K562 (cell line): ENCODE data around the gene TSKS. TPM values are rescaled to one million over a fixed set of nuclear protein-coding genes. Genes with fewer than 3 reads are reported as not detected.

Experiments used
- ARHGAP35 ChIP-seq: fragments of 450-650 bp; IDR thresholded peaks from 2 replicates; pipeline ENCODE4 v1.6.1; 2018; ENCODE audit not compliant: partially characterized antibody
- ARID1B ChIP-seq: fragments of 450-650 bp; IDR thresholded peaks from 2 replicates; pipeline ENCODE4 v1.6.1; 2016; ENCODE audit warnings: antibody characterized with exemption, mild to moderate bottlenecking, inconsistent platforms
- ATF1 ChIP-seq, 2 experiments: fragments of 450-650 bp in 1 of 2; IDR thresholded peaks; 2 replicates each; pipeline ENCODE4 v1.6.1; 2016; ENCODE audit warnings: missing compliant biosample characterization in 1 of 2, missing genetic modification characterization in 1 of 2
- ATF3 ChIP-seq, 2 experiments: fragments of 450-650 bp in 1 of 2; sonication (generic) in 1 of 2; formaldehyde crosslinking in 1 of 2; IDR thresholded peaks in 1 of 2; conservative IDR thresholded peaks in 1 of 2; 2 replicates each; pipeline versions ENCODE4 v1.6.1 to v1.8.1; 2016 to 2023; ENCODE audit warnings: mild to moderate bottlenecking in 2 of 2, moderate library complexity in 2 of 2, inconsistent platforms in 1 of 2, missing genetic modification reagents in 1 of 2
- C11orf30 ChIP-seq: fragments of 450-650 bp; IDR thresholded peaks from 2 replicates; pipeline ENCODE4 v1.6.1; 2016; ENCODE audit warnings: low read depth, mild to moderate bottlenecking
- CCNT2 ChIP-seq: IDR thresholded peaks from 2 replicates; pipeline ENCODE4 v1.6.1; 2011; ENCODE audit warnings: borderline replicate concordance, low read depth, mild to moderate bottlenecking, moderate library complexity, mixed read lengths, low read length; ENCODE audit not compliant: insufficient read length; ENCODE audit errors: extremely low read depth
- CEBPB ChIP-seq: fragments of 450-650 bp; IDR thresholded peaks from 2 replicates; pipeline ENCODE4 v1.6.1; 2016; ENCODE audit warnings: missing genetic modification characterization, missing compliant biosample characterization
- GABPB1 ChIP-seq: sonication (generic); formaldehyde crosslinking; IDR thresholded peaks from 2 replicates; pipeline ENCODE4 v1.8.0; 2022; ENCODE audit warnings: mild to moderate bottlenecking, missing genetic modification reagents
- GATA2 ChIP-seq: sonication (generic); formaldehyde crosslinking; IDR thresholded peaks from 2 replicates; pipeline ENCODE4 v1.4.0; 2020; ENCODE audit warnings: mild to moderate bottlenecking, missing genetic modification reagents
- JUN ChIP-seq, 2 experiments: sonication (generic) in 1 of 2; formaldehyde crosslinking in 1 of 2; IDR thresholded peaks; 2 replicates each; pipeline versions ENCODE4 v1.6.1 to v1.8.0; 2012 to 2022; ENCODE audit warnings: borderline replicate concordance in 2 of 2, mild to moderate bottlenecking in 2 of 2, improper control_type of control experiment in 1 of 2, low read depth in 1 of 2, low read length in 1 of 2, missing genetic modification reagents in 1 of 2
- KDM2B ChIP-seq: fragments of 250-450 bp; sonication (Bioruptor Pico); IDR thresholded peaks from 2 replicates; pipeline ENCODE4 v1.8.0; 2021; ENCODE audit warnings: mild to moderate bottlenecking, moderate library complexity
- MAFK ChIP-seq: IDR thresholded peaks from 2 replicates; pipeline ENCODE4 v1.6.1; 2011; ENCODE audit warnings: low read length, improper control_type of control experiment
- MYNN ChIP-seq, 2 experiments: sonication (generic); formaldehyde crosslinking in 1 of 2; IDR thresholded peaks; 2 replicates each; pipeline versions ENCODE4 v1.5.0 to v1.6.1; 2016 to 2020; ENCODE audit warnings: antibody characterized with exemption in 1 of 2, missing genetic modification reagents in 1 of 2
- SMAD1 ChIP-seq: fragments of 150-350 bp; IDR thresholded peaks from 2 replicates; pipeline ENCODE4 v1.6.1; 2014; ENCODE audit warnings: low read length, low read depth; ENCODE audit not compliant: partially characterized antibody
- SOX6 ChIP-seq: fragments of 450-650 bp; IDR thresholded peaks from 2 replicates; pipeline ENCODE4 v1.6.1; 2014; ENCODE audit warnings: mild to moderate bottlenecking
- SP2 ChIP-seq: IDR thresholded peaks from 2 replicates; pipeline ENCODE4 v1.6.1; 2011; ENCODE audit warnings: mild to moderate bottlenecking, low read depth, low read length, moderate library complexity; ENCODE audit not compliant: poor library complexity, severe bottlenecking; ENCODE audit errors: extremely low read depth
- TEAD4 ChIP-seq, 2 experiments: sonication (generic) in 1 of 2; formaldehyde crosslinking in 1 of 2; IDR thresholded peaks; 2 replicates each; pipeline versions ENCODE4 v1.6.1 to v1.8.0; 2012 to 2022; ENCODE audit warnings: borderline replicate concordance in 1 of 2, inconsistent platforms in 1 of 2, low read length in 1 of 2, mild to moderate bottlenecking in 1 of 2, missing genetic modification reagents in 1 of 2
- TFAP4 ChIP-seq: sonication (generic); formaldehyde crosslinking; IDR thresholded peaks from 2 replicates; pipeline ENCODE4 v1.8.0; 2022; ENCODE audit warnings: missing genetic modification reagents, mild to moderate bottlenecking, moderate library complexity, borderline replicate concordance
- ZNF239 ChIP-seq: fragments of 250-450 bp; sonication (Bioruptor Pico); IDR thresholded peaks from 2 replicates; pipeline ENCODE4 v1.4.0; 2020; ENCODE audit warnings: mild to moderate bottlenecking
- ZNF263 ChIP-seq: sonication (generic); formaldehyde crosslinking; IDR thresholded peaks from 2 replicates; pipeline ENCODE4 v1.8.0; 2022; ENCODE audit warnings: mild to moderate bottlenecking, missing genetic modification reagents, borderline replicate concordance
- polyA plus RNA-seq, 8 experiments: library from polyadenylated mRNA; depleted of rRNA in 4 of 8; stranded (reverse) in 5 of 8; unstranded in 3 of 8; fragments of >200 nt; fragmentation: Nextera tagmentation in 2 of 8; fragmentation: Illumina TruSeq in 1 of 8; extraction: Ambion mirVana in 2 of 8; extraction: Trizol in 1 of 8; gene quantifications; 2 replicates each; pipeline versions ENCODE4 v1.2.1 to v1.2.3, GENCODE V29; 2011 to 2014; ENCODE audit warnings: inconsistent platforms in 1 of 8, missing spikeins in 1 of 8
- total RNA-seq, 7 experiments: library from RNA; depleted of rRNA in 6 of 7; stranded (reverse); fragments of >200 nt in 6 of 7; fragmentation: Illumina TruSeq in 2 of 7; extraction: Trizol in 2 of 7; gene quantifications; 2 replicates each; pipeline versions ENCODE4 v1.2.1 to v1.2.3, GENCODE V29; 2011 to 2021; ENCODE audit warnings: low replicate concordance in 1 of 7
- TF ChIP-seq, protein P1 (sequence below), 2 experiments: fragments of 150-350 bp in 1 of 2; IDR thresholded peaks; 2 replicates each; pipeline ENCODE4 v1.6.1; 2012 to 2016; ENCODE audit warnings: low read depth in 2 of 2, low read length in 2 of 2, mild to moderate bottlenecking in 1 of 2, moderate library complexity in 1 of 2

TSKS gene
- total and polyA plus RNA-seq, 9 of the 15 experiments (the other 6 are each of a cell fraction or from before 2014, with no cell fraction given) = 0.14 to 4.5 (median 0.80) TPM

GRCh38 chr19:49775742-49776370 is 12.8 kb upstream of the TSKS start (continued):
- TF ChIP-seq GATA2 (CRISPR knock-in tag) = peak; percentile 75
- no peak for TF ChIP-seq JUN (IDR thresholded peaks at IDR 0.05; ENCODE audit: borderline replicate concordance, low read depth, low read length)
- 0 out of 2 replicates have a peak, but pooled peaks have one; percentile 63 for TF ChIP-seq JUN (CRISPR knock-in tag; IDR thresholded peaks at IDR 0.05; ENCODE audit: borderline replicate concordance)
- no peak for TF ChIP-seq KDM2B (CRISPR knock-in tag)
- TF ChIP-seq SMAD1 = no peak
- peak; percentile 90 for TF ChIP-seq ATF3 (IDR thresholded peaks at IDR 0.05)
- TF ChIP-seq ATF3 (CRISPR knock-in tag; conservative IDR thresholded peaks at IDR 0.05) = no peak
- no peak for TF ChIP-seq SP2
- TF ChIP-seq C11orf30 = peak; percentile 55
- TF ChIP-seq SOX6 = peak; percentile 67
- TF ChIP-seq ZNF239 (CRISPR knock-in tag) = no peak
- TF ChIP-seq MAFK = peak; percentile 6; the same call in 1 of the 2 replicates
- TF ChIP-seq TFAP4 (CRISPR knock-in tag) = peak; percentile 32; the same call in 1 of the 2 replicates
- TF ChIP-seq CEBPB = peak; percentile 82
- no peak for TF ChIP-seq ATF1 (CRISPR knock-in tag; IDR thresholded peaks at IDR 0.05)
- TF ChIP-seq ATF1 (tag; IDR thresholded peaks at IDR 0.05) = peak; percentile 18; the same call in 1 of the 2 replicates
- peak; percentile 58; the same call in 1 of the 2 replicates for TF ChIP-seq ZNF263 (CRISPR knock-in tag)
- TF ChIP-seq MYNN (IDR thresholded peaks at IDR 0.05) = peak; percentile 80
- TF ChIP-seq MYNN (CRISPR knock-in tag; IDR thresholded peaks at IDR 0.05) = no peak
- peak; percentile 85 for TF ChIP-seq TEAD4 (IDR thresholded peaks at IDR 0.05; ENCODE audit: low read length)
- TF ChIP-seq TEAD4 (CRISPR knock-in tag; IDR thresholded peaks at IDR 0.05; ENCODE audit: borderline replicate concordance) = no peak
- TF ChIP-seq GABPB1 = 0 out of 2 replicates have a peak, but pooled peaks have one; percentile 40
- TF ChIP-seq, protein P1, sequence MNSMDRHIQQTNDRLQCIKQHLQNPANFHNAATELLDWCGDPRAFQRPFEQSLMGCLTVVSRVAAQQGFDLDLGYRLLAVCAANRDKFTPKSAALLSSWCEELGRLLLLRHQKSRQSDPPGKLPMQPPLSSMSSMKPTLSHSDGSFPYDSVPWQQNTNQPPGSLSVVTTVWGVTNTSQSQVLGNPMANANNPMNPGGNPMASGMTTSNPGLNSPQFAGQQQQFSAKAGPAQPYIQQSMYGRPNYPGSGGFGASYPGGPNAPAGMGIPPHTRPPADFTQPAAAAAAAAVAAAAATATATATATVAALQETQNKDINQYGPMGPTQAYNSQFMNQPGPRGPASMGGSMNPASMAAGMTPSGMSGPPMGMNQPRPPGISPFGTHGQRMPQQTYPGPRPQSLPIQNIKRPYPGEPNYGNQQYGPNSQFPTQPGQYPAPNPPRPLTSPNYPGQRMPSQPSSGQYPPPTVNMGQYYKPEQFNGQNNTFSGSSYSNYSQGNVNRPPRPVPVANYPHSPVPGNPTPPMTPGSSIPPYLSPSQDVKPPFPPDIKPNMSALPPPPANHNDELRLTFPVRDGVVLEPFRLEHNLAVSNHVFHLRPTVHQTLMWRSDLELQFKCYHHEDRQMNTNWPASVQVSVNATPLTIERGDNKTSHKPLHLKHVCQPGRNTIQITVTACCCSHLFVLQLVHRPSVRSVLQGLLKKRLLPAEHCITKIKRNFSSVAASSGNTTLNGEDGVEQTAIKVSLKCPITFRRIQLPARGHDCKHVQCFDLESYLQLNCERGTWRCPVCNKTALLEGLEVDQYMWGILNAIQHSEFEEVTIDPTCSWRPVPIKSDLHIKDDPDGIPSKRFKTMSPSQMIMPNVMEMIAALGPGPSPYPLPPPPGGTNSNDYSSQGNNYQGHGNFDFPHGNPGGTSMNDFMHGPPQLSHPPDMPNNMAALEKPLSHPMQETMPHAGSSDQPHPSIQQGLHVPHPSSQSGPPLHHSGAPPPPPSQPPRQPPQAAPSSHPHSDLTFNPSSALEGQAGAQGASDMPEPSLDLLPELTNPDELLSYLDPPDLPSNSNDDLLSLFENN (IDR thresholded peaks at IDR 0.05; ENCODE audit: low read depth in 2 of 2, low read length in 2 of 2) = 0 out of 4 replicates have a peak, but pooled peaks of 1 of the 2 experiments have one; percentile 53
- peak; percentile 18 for TF ChIP-seq CCNT2
- peak; percentile 95 for TF ChIP-seq ARID1B
- no peak for TF ChIP-seq ARHGAP35
